Peyer's patch (tissue), 4 donors: Measurements from ENCODE around the gene IRAK1BP1.

ENCODE experiments used
- POLR2A ChIP-seq, 2 donors: fragments of 450-650 bp; IDR thresholded peaks; one replicate each; pipeline ENCODE4 v1.5.1; 2017; ENCODE audit warnings: antibody characterized with exemption in 2 of 2, mild to moderate bottlenecking in 2 of 2, moderate library complexity in 2 of 2
- TF ChIP-seq, protein P1 (sequence below), 6 experiments: fragments of 450-650 bp in 4 of 6; fragments of 200-600 bp in 2 of 6; sonication (generic) in 1 of 6; IDR thresholded peaks; one replicate each; pipeline ENCODE4 v1.5.1; 2017 to 2019; ENCODE audit warnings: antibody characterized with exemption in 6 of 6, mild to moderate bottlenecking in 3 of 6, moderate library complexity in 1 of 6

DNA sequence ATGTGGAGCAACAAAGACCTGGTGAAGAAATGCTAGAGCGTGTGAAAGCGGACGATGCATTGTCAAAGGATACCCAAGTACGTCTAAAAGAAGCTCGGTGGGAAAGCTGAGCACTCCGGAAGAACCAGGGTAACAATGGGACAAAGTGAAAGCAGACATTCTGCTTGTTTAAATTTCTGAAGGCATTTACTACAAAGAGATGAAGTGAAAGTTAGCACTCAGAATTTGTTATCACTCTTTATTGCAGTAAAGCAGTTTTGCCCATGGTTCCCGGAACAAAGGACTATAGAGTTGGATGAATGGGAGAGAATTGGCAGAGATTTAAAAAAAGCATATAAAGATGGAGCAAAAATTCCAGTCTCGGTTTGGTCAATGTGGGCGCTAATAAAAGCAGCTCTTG lies 12.8 kb upstream of the IRAK1BP1 start:
- no peak for TF ChIP-seq POLR2A (IDR thresholded peaks at IDR 0.05)
- TF ChIP-seq, protein P1, sequence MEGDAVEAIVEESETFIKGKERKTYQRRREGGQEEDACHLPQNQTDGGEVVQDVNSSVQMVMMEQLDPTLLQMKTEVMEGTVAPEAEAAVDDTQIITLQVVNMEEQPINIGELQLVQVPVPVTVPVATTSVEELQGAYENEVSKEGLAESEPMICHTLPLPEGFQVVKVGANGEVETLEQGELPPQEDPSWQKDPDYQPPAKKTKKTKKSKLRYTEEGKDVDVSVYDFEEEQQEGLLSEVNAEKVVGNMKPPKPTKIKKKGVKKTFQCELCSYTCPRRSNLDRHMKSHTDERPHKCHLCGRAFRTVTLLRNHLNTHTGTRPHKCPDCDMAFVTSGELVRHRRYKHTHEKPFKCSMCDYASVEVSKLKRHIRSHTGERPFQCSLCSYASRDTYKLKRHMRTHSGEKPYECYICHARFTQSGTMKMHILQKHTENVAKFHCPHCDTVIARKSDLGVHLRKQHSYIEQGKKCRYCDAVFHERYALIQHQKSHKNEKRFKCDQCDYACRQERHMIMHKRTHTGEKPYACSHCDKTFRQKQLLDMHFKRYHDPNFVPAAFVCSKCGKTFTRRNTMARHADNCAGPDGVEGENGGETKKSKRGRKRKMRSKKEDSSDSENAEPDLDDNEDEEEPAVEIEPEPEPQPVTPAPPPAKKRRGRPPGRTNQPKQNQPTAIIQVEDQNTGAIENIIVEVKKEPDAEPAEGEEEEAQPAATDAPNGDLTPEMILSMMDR (IDR thresholded peaks at IDR 0.05) = no peak
